Heart left ventricle (tissue), 16 donors: ENCODE data around the gene CAMTA1. TPM values are rescaled to one million over a fixed set of nuclear protein-coding genes. Genes with fewer than 3 reads are reported as not detected.
A peak's percentile ranks its signal among the peaks of the same experiment; 100 is the strongest.

Experiments used
- ATAC-seq, 4 donors: fragments of 200-7000 bp; cut with Tn5 transposase; one replicate each; pipeline ENCODE4 v1.9.1; 2020 to 2022; ENCODE audit warnings: moderate library complexity in 4 of 4, mild to moderate bottlenecking in 3 of 4, moderate number of reproducible peaks in 1 of 4
- DNase-seq, 5 donors: peaks; one replicate each; pipeline ENCODE4 v3.0.0-alpha.2; 2020
- H3K27ac ChIP-seq, 12 donors: fragments of 200-600 bp; sonication (generic) in 4 of 12; one replicate each; pipeline versions ENCODE4 v1.5.0 to v1.8.0; 2016 to 2022; ENCODE audit warnings: mild to moderate bottlenecking in 2 of 12
- H3K27me3 ChIP-seq, 9 donors: fragments of 200-600 bp; sonication (generic) in 2 of 9; one replicate each; pipeline versions ENCODE4 v1.5.1 to v1.8.0; 2016 to 2022; ENCODE audit warnings: mild to moderate bottlenecking in 3 of 9
- H3K36me3 ChIP-seq, 9 donors: fragments of 200-600 bp; sonication (generic) in 2 of 9; one replicate each; pipeline versions ENCODE4 v1.5.0 to v1.8.0; 2018 to 2022; ENCODE audit warnings: mild to moderate bottlenecking in 2 of 9
- H3K4me1 ChIP-seq, 12 donors: fragments of 200-600 bp; sonication (generic) in 4 of 12; one replicate each; pipeline versions ENCODE4 v1.5.0 to v1.8.0; 2016 to 2022; ENCODE audit warnings: mild to moderate bottlenecking in 3 of 12
- H3K4me3 ChIP-seq, 12 donors: fragments of 200-600 bp; sonication (generic) in 4 of 12; one replicate each; pipeline versions ENCODE4 v1.5.0 to v1.8.0; 2017 to 2022; ENCODE audit warnings: mild to moderate bottlenecking in 9 of 12, moderate library complexity in 4 of 12
- H3K9me3 ChIP-seq, 12 donors: fragments of 200-600 bp; sonication (generic) in 4 of 12; one replicate each; pipeline versions ENCODE4 v1.5.0 to v1.8.0; 2016 to 2022; ENCODE audit warnings: mild to moderate bottlenecking in 1 of 12
- POLR2A ChIP-seq, 2 donors: fragments of 450-650 bp; IDR thresholded peaks; one replicate each; pipeline ENCODE4 v1.6.1; 2017; ENCODE audit warnings: antibody characterized with exemption in 2 of 2, mild to moderate bottlenecking in 2 of 2, moderate library complexity in 2 of 2
- WGBS, 4 donors: extraction: QIAGEN DNeasy Blood & Tissue Kit in 2 of 4; methylation state at CpG; one replicate each; pipeline versions ENCODE4 v1.1.5 to v1.1.7; 2013 to 2018; 5-methylcytosine and 5-hydroxymethylcytosine counted together
- intact Hi-C, 10 donors: fragments of 100-400 bp; cut with DNase I; formaldehyde crosslinking; loops; one replicate each; pipeline versions ENCODE4 v1.11.1 to v1.14.2; 2022
- polyA plus RNA-seq, 2 donors: library from polyadenylated mRNA; stranded (reverse); fragments of 200-250 nt; gene quantifications; one replicate each; pipeline ENCODE4 v1.2.3, GENCODE V29; 2013
- total RNA-seq, 9 donors: library from RNA; depleted of rRNA in 2 of 9; stranded (reverse); fragments of >200 nt in 2 of 9; fragmentation: NEBNext Ultra II Directional in 3 of 9; extraction: Animal tissue kit (Norgen Biotek cat#: 25700) in 3 of 9; gene quantifications; one replicate each; pipeline versions ENCODE4 v1.1.0 to v1.2.4, GENCODE V29; 2016 to 2023
- TF ChIP-seq, protein P1 (sequence below), 12 donors: fragments of 200-600 bp; sonication (generic) in 4 of 12; IDR thresholded peaks; one replicate each; pipeline versions ENCODE4 v1.5.0 to v1.8.0; 2018 to 2022; ENCODE audit warnings: antibody characterized with exemption in 12 of 12, mild to moderate bottlenecking in 5 of 12
- donor health status: ischemic (EF 13 %, LVEDD 7.1; RV severe dilation, severe dysfunction).
- donor health status: healthy with polysubstance abuse.
- donor health status: DM: no; HTN: yes; CAD: no.
- donor health status: DM: no; HTN: no; CAD: no.
- donor health status: ischemic (EF 25% LVEDD 6.9; RV normal size, moderate dysfunction).
- donor health status: ischemic (EF 25% LVEDD 5.7; RV mildly dilated, moderate dysfunction).
- donor health status: healthy.
- donor health status: DM: yes; HTN: yes; CAD: no.
- donor health status: ischemic (EF 35%, LVEDD 5.7; RV mildly dilated, moderate dysfunction).
- donor health status: nonischemic (EF 11% LVEDD 7.7; RV severe dilation, severe dysfunction).
- donor health status: DM: yes; HTN: yes; CAD: no.
- donor health status: PGD.
- donor health status: ischemic (EF 29% LVEDD 5.4; RV normal size, mild dysfunction).
- donor health status: nonischemic (EF 23%, LVEDD 6.1; RV moderate dilation, normal function).

Gene CAMTA1
- total and polyA plus RNA-seq, 11 donors: 114 to 303 (median 137) TPM

DNA sequence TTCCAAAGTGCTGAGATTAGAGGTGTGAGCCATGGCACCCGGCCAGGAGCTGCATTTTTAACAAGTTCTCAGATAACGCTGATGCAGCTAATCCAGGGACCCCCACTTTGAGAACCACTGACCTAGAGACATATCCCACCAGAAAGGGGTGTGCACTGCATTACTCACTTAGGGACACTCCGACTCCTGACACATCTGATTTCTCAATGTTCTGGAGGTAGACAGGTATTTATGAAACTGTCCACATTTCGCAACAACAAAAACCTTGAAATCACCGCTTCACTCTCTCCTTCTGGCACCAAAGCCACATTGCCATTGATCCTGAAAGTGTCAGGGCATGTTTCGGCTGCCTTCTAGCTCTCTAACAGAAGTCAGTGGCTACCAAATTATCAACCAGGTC, 23.2 kb upstream of the CAMTA1 start:
- Histone ChIP-seq H3K4me3 (no peak overlapping the region), H3K27me3 (peaks cover 0 to under 1% (median 0%) of the 10 kb centered on the region in 9 donors), H3K27ac (no peak overlapping the region), H3K9me3 (no peaks in the 10 kb centered on the region), H3K4me1 (no peaks in the 10 kb centered on the region), H3K36me3 (no peaks in the 10 kb centered on the region)
- intact Hi-C loops: no loop called here
- TF ChIP-seq, protein P1, sequence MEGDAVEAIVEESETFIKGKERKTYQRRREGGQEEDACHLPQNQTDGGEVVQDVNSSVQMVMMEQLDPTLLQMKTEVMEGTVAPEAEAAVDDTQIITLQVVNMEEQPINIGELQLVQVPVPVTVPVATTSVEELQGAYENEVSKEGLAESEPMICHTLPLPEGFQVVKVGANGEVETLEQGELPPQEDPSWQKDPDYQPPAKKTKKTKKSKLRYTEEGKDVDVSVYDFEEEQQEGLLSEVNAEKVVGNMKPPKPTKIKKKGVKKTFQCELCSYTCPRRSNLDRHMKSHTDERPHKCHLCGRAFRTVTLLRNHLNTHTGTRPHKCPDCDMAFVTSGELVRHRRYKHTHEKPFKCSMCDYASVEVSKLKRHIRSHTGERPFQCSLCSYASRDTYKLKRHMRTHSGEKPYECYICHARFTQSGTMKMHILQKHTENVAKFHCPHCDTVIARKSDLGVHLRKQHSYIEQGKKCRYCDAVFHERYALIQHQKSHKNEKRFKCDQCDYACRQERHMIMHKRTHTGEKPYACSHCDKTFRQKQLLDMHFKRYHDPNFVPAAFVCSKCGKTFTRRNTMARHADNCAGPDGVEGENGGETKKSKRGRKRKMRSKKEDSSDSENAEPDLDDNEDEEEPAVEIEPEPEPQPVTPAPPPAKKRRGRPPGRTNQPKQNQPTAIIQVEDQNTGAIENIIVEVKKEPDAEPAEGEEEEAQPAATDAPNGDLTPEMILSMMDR (IDR thresholded peaks at IDR 0.05): no peak
- no peak for TF ChIP-seq POLR2A (IDR thresholded peaks at IDR 0.05)
- WGBS, 4 donors: 67 to 73% (median 71%) methylated on average over 6 of the region's 6 CpGs
- DNase-seq: no peak
- no peak for ATAC-seq

DNA sequence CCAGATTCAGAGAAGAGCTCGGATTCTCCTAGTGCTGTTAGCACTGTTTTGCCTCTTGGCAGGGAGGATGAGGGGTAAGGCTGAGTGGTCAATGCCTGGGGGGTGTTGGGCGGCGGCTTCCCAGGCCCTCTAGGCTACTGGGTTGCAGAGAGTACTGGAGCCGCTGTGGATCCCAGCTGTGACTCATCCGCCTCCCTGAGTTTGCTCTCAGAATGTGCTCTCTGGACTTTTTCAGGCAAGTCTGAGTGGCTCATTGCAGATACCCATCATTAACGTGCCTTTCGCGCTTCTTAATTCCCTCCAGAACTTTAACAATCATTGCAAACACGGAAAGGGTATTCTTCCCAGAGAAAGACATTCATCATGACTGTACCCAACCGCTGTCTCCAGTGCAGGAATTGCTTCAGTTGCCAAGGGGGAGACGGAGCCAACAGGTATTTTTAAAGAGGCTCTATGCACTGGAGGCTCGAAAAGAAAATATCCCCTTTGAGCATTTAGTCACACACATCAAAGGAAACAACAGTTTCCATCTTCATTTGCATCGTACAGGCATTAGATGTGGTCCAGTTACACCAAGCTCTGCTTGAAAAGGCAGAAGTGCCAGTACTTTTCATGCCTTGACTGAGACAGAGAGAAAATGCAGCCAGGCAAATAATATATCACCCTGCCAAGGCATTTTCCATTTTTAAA, 14.4 kb upstream of the CAMTA1 start:
- Histone ChIP-seq H3K4me3 (no peak overlapping the region), H3K27ac (no peak overlapping the region), H3K4me1 (peaks cover 0 to 7% (median 0%) of the 10 kb centered on the region in 12 donors), H3K36me3 (no peaks in the 10 kb centered on the region), H3K9me3 (no peaks in the 10 kb centered on the region), H3K27me3 (peaks cover 0 to 14% (median 0%) of the 10 kb centered on the region in 9 donors)
- DNase-seq (no peak), ATAC-seq (peak in 1 of 4 donors; percentile 41)
- intact Hi-C loops: loop anchor here in 1 of 10 donors (10.0 kb wide), 1 partner anchor 46 kb away; no protein-coding TSS in a partner anchor
- no peak for TF ChIP-seq POLR2A (IDR thresholded peaks at IDR 0.05)
- TF ChIP-seq, protein P1 (IDR thresholded peaks at IDR 0.05): no peak
- WGBS, 4 donors: 29 to 44% (median 36%) methylated on average over 13 of the region's 13 CpGs

DNA sequence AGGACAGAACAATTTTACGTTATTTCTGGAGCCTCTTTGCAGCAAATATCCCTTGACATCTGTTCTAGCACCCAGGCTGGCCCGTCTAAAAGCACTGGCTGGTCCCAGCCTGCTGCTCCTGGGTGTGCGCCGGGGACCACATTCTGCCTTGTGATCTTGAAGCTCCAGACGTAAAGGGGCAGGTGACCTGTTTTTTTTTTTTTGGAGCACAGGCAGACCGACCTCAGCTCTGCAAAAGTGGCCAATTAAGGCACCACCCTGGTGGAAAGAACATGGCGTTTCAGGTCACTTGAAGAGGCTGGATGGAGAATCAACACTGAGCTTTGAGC, 13.8 kb upstream of the CAMTA1 start:
- Histone ChIP-seq H3K27ac (no peak overlapping the region), H3K9me3 (peaks cover 0 to 4% (median 0%) of the 10 kb centered on the region in 12 donors), H3K36me3 (no peaks in the 10 kb centered on the region), H3K27me3 (peaks cover 0 to 14% (median 0%) of the 10 kb centered on the region in 9 donors), H3K4me3 (no peak overlapping the region), H3K4me1 (peaks cover 0 to 7% (median 0%) of the 10 kb centered on the region in 12 donors)
- no peak for ATAC-seq
- intact Hi-C loops: loop anchor here in 1 of 10 donors (10.0 kb wide), 1 partner anchor 47 kb away; no protein-coding TSS in a partner anchor
- DNase-seq: no peak
- 66 to 71% (median 69%) methylated on average over 7 of the region's 7 CpGs for WGBS, 4 donors
- TF ChIP-seq, protein P1 (IDR thresholded peaks at IDR 0.05): no peak
- no peak for TF ChIP-seq POLR2A (IDR thresholded peaks at IDR 0.05)

DNA sequence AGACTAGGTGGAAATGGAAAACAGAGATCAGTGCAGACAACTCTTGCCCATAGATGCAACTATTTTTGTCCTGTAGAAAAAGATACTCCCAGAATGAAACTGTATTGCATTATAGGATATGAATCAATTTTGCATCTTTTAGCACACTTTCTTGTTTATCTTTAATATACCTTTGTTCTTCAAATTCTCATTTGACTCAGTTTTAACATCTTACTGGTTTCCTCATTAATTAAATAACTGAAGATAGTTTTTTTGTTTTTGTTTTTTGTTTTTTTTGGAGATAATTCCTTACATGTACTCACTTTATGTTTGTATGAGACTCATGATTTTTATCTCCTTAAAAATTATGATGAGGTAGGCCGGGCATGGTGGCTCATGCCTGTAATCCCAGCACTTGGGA, 10.9 kb upstream of the CAMTA1 start:
- no peak overlapping the region for H3K4me3 ChIP-seq
- WGBS, 4 donors: 77 to 94% (median 86%) methylated on average over 1 of the region's 1 CpG
- intact Hi-C loops: loop anchor here in 1 of 10 donors (10.0 kb wide), 1 partner anchor 50 kb away; no protein-coding TSS in a partner anchor

More for the DNA sequence above, 10.9 kb upstream of the CAMTA1 start:
- TF ChIP-seq POLR2A (IDR thresholded peaks at IDR 0.05): no peak
- TF ChIP-seq, protein P1 (IDR thresholded peaks at IDR 0.05): no peak
- ATAC-seq (no peak), DNase-seq (no peak)
- H3K27me3 ChIP-seq: peaks cover 0 to 3% (median 0%) of the 10 kb centered on the region in 9 donors
- H3K4me1 ChIP-seq: peaks cover 0 to 7% (median 0%) of the 10 kb centered on the region in 12 donors
- H3K27ac ChIP-seq: no peak overlapping the region
- no peaks in the 10 kb centered on the region for H3K36me3 ChIP-seq
- peaks cover 0 to 5% (median 0%) of the 10 kb centered on the region in 12 donors for H3K9me3 ChIP-seq
